K562 (cell line): ENCODE measurements around the gene ABCF2. TPM values are rescaled to one million over a fixed set of nuclear protein-coding genes. Genes with fewer than 3 reads are reported as not detected.
A peak's percentile ranks its signal among the peaks of the same experiment; 100 is the strongest.

Experiments
- BMI1 ChIP-seq: fragments of 150-350 bp; IDR thresholded peaks from 2 replicates; pipeline ENCODE4 v1.6.1; 2014; ENCODE audit warnings: low read length
- BRD4 ChIP-seq: fragments of 200-600 bp; sonication (generic); IDR thresholded peaks from 2 replicates; pipeline ENCODE4 v1.6.1; 2017; ENCODE audit warnings: inconsistent platforms
- CBFB ChIP-seq: sonication (generic); formaldehyde crosslinking; IDR thresholded peaks from 2 replicates; pipeline ENCODE4 v1.4.0; 2020; ENCODE audit warnings: mild to moderate bottlenecking, missing genetic modification reagents
- CREB1 ChIP-seq, 2 experiments: sonication (generic) in 1 of 2; formaldehyde crosslinking in 1 of 2; IDR thresholded peaks; 2 replicates each; pipeline versions ENCODE4 v1.6.1 to v1.8.0; 2012 to 2022; ENCODE audit warnings: inconsistent platforms in 1 of 2, mild to moderate bottlenecking in 1 of 2, missing genetic modification reagents in 1 of 2, moderate library complexity in 1 of 2
- ELF2 ChIP-seq: fragments of 250-450 bp; sonication (Bioruptor Pico); IDR thresholded peaks from 2 replicates; pipeline ENCODE4 v1.5.0; 2021; ENCODE audit warnings: mild to moderate bottlenecking
- EP300 ChIP-seq: IDR thresholded peaks from 2 replicates; pipeline ENCODE4 v1.6.1; 2012; ENCODE audit warnings: low read length, improper control_type of control experiment
- FOSL1 ChIP-seq: fragments of 200-800 bp; sonication (Bioruptor generic); conservative IDR thresholded peaks from 2 replicates; pipeline ENCODE4 v1.6.1; 2016; ENCODE audit warnings: missing genetic modification characterization, missing compliant biosample characterization
- GATAD2A ChIP-seq: fragments of 450-650 bp; IDR thresholded peaks from 2 replicates; pipeline ENCODE4 v1.6.1; 2017
- HNRNPL ChIP-seq: fragments of 200-400 bp; formaldehyde crosslinking; IDR thresholded peaks from 2 replicates; pipeline ENCODE4 v1.6.1; 2017; ENCODE audit warnings: low read depth, mild to moderate bottlenecking, low read length
- KLF13 ChIP-seq: fragments of 450-650 bp; IDR thresholded peaks from 2 replicates; pipeline ENCODE4 v1.6.1; 2016; ENCODE audit warnings: missing genetic modification characterization, low read depth, mild to moderate bottlenecking, missing compliant biosample characterization, moderate library complexity, borderline replicate concordance
- MBD2 ChIP-seq: sonication (generic); IDR thresholded peaks from 2 replicates; pipeline ENCODE4 v1.6.1; 2016; ENCODE audit warnings: low read depth, borderline replicate concordance
- NCOR1 ChIP-seq: fragments of 450-650 bp; IDR thresholded peaks from 2 replicates; pipeline ENCODE4 v1.6.1; 2016; ENCODE audit warnings: mild to moderate bottlenecking, moderate library complexity
- NR4A1 ChIP-seq, 2 experiments: fragments of 250-450 bp in 1 of 2; fragments of 450-650 bp in 1 of 2; sonication (Bioruptor Pico) in 1 of 2; IDR thresholded peaks; 2 replicates each; pipeline versions ENCODE4 v1.4.0 to v1.6.1; 2016 to 2020; ENCODE audit warnings: mild to moderate bottlenecking in 2 of 2, missing compliant biosample characterization in 1 of 2, missing genetic modification characterization in 1 of 2, moderate library complexity in 1 of 2
- PCBP1 ChIP-seq: fragments of 200-400 bp; formaldehyde crosslinking; IDR thresholded peaks from 2 replicates; pipeline ENCODE4 v1.6.1; 2018; ENCODE audit warnings: mild to moderate bottlenecking, low read depth, low read length; ENCODE audit not compliant: poor library complexity, severe bottlenecking
- SAFB ChIP-seq: fragments of 200-400 bp; formaldehyde crosslinking; IDR thresholded peaks from 2 replicates; pipeline ENCODE4 v1.6.1; 2017; ENCODE audit warnings: low read depth, low read length, borderline replicate concordance
- SREBF1 ChIP-seq: fragments of 150-350 bp; IDR thresholded peaks from 2 replicates; pipeline ENCODE4 v1.6.1; 2014; ENCODE audit warnings: antibody characterized with exemption, low read depth, low read length, borderline replicate concordance
- SRSF1 ChIP-seq: fragments of 200-400 bp; formaldehyde crosslinking; IDR thresholded peaks from 2 replicates; pipeline ENCODE4 v1.6.1; 2017; ENCODE audit warnings: mild to moderate bottlenecking, low read depth, low read length, moderate library complexity
- TEAD1 ChIP-seq, 2 experiments: fragments of 450-650 bp in 1 of 2; sonication (generic) in 1 of 2; formaldehyde crosslinking; IDR thresholded peaks; 2 replicates each; pipeline versions ENCODE4 v1.4.0 to v1.8.0; 2020 to 2022; ENCODE audit warnings: mild to moderate bottlenecking in 2 of 2, missing genetic modification reagents in 1 of 2
- YY1 ChIP-seq, 3 experiments: IDR thresholded peaks; 2 replicates each; pipeline ENCODE4 v1.6.1; 2011; ENCODE audit warnings: low read length in 2 of 3, mild to moderate bottlenecking in 2 of 3, moderate library complexity in 2 of 3, borderline replicate concordance in 1 of 3, control low read depth in 1 of 3, low read depth in 1 of 3; ENCODE audit not compliant: insufficient read depth in 3 of 3, insufficient replicate concordance in 2 of 3, control insufficient read depth in 1 of 3, insufficient read length in 1 of 3; ENCODE audit errors: extremely low read depth in 1 of 3
- ZKSCAN3 ChIP-seq: fragments of 250-450 bp; sonication (Bioruptor Pico); IDR thresholded peaks from 2 replicates; pipeline ENCODE4 v1.4.0; 2020
- ZNF121 ChIP-seq: sonication (generic); formaldehyde crosslinking; conservative IDR thresholded peaks from 2 replicates; pipeline ENCODE4 v1.8.0; 2022; ENCODE audit warnings: missing genetic modification reagents
- ZNF140 ChIP-seq: fragments of 250-450 bp; sonication (Bioruptor Pico); IDR thresholded peaks from 2 replicates; pipeline ENCODE4 v1.8.0; 2021; ENCODE audit warnings: moderate library complexity, mild to moderate bottlenecking, inconsistent platforms
- ZNF584 ChIP-seq: fragments of 200-800 bp; sonication (Bioruptor generic); IDR thresholded peaks from 2 replicates; pipeline ENCODE4 v1.6.1; 2016; ENCODE audit warnings: low read depth, mild to moderate bottlenecking, missing genetic modification characterization, missing compliant biosample characterization
- ZNF77 ChIP-seq: fragments of 250-450 bp; sonication (Bioruptor Pico); IDR thresholded peaks from 2 replicates; pipeline ENCODE4 v1.5.0; 2020
- ZNF780A ChIP-seq: fragments of 250-450 bp; sonication (Bioruptor Pico); IDR thresholded peaks from 2 replicates; pipeline ENCODE4 v1.5.0; 2021; ENCODE audit warnings: mild to moderate bottlenecking
- polyA plus RNA-seq, 8 experiments: library from polyadenylated mRNA; depleted of rRNA in 4 of 8; stranded (reverse) in 5 of 8; unstranded in 3 of 8; fragments of >200 nt; fragmentation: Nextera tagmentation in 2 of 8; fragmentation: Illumina TruSeq in 1 of 8; extraction: Ambion mirVana in 2 of 8; extraction: Trizol in 1 of 8; gene quantifications; 2 replicates each; pipeline versions ENCODE4 v1.2.1 to v1.2.3, GENCODE V29; 2011 to 2014; ENCODE audit warnings: inconsistent platforms in 1 of 8, missing spikeins in 1 of 8
- total RNA-seq, 7 experiments: library from RNA; depleted of rRNA in 6 of 7; stranded (reverse); fragments of >200 nt in 6 of 7; fragmentation: Illumina TruSeq in 2 of 7; extraction: Trizol in 2 of 7; gene quantifications; 2 replicates each; pipeline versions ENCODE4 v1.2.1 to v1.2.3, GENCODE V29; 2011 to 2021; ENCODE audit warnings: low replicate concordance in 1 of 7
- TF ChIP-seq, protein P1 (sequence below): fragments of 450-650 bp; formaldehyde crosslinking; IDR thresholded peaks from 2 replicates; pipeline ENCODE4 v1.4.0; 2020; ENCODE audit warnings: mild to moderate bottlenecking, moderate library complexity
- TF ChIP-seq, protein P2 (sequence below): fragments of 450-650 bp; IDR thresholded peaks from 2 replicates; pipeline ENCODE4 v1.6.1; 2016; ENCODE audit warnings: missing biosample characterization, missing genetic modification characterization

The ABCF2 gene
- total and polyA plus RNA-seq, 9 of the 15 experiments (the other 6 are each of a cell fraction or from before 2014, with no cell fraction given) = 62.1 to 224 (median 113) TPM

DNA sequence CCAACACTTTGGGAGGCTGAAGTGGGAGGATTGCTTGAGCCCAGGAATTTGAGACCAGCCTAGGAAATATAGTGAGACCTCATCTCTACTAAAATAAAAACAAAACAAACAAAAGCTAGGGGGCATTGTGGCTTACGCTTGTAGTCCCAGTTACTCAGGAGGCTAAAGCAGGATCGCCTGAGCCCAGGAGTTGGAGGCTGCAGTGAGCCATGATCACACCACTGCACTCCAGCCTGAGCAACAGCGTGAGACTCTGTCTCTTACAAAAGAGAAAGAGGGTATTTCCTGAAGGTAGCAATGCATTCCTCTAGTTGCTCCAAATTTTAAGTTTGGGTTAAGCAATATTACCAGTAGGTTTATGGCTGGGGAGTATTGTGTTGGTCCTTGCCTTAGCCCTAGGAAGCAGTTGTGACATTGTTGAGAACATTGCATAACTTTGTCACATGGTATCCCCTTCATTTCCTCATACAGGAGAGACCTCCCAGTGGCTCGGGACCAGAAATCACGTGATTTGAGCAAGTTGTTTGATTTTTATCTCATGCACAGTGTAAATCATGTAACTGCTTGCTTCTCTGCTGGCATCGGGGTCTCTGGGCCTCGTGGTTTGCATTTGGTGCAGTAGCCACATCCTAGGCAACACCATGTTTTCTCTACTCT is 44.8 kb upstream of the ABCF2 start (continued):
- TF ChIP-seq TEAD1 (CRISPR knock-in tag; IDR thresholded peaks at IDR 0.05) (0 out of 4 replicates have a peak, but pooled peaks of 1 of the 2 experiments have one; percentile 6), YY1 (IDR thresholded peaks at IDR 0.05; ENCODE audit: borderline replicate concordance in 1 of 3, control insufficient read depth in 1 of 3, extremely low read depth in 1 of 3, insufficient read depth in 3 of 3, insufficient read length in 1 of 3, insufficient replicate concordance in 2 of 3, low read depth in 1 of 3, low read length in 2 of 3) (no peak), BMI1 (no peak), CREB1 (IDR thresholded peaks at IDR 0.05) (no peak), CREB1 (CRISPR knock-in tag; IDR thresholded peaks at IDR 0.05) (0 out of 2 replicates have a peak, but pooled peaks have one; percentile 18), ZNF77 (CRISPR knock-in tag) (no peak), SREBF1 (no peak), ZNF584 (CRISPR knock-in tag) (no peak), ZKSCAN3 (CRISPR knock-in tag) (no peak), KLF13 (no peak), BRD4 (no peak), EP300 (peak; percentile 6; the same call in 1 of the 2 replicates), GATAD2A (no peak), MBD2 (no peak), SRSF1 (no peak), NR4A1 (CRISPR knock-in tag; IDR thresholded peaks at IDR 0.05) (no peak), NR4A1 (tag; IDR thresholded peaks at IDR 0.05) (0 out of 2 replicates have a peak, but pooled peaks have one; percentile 7), SAFB (no peak), ZNF780A (CRISPR knock-in tag) (no peak), CBFB (no peak), ZNF140 (CRISPR knock-in tag) (no peak), HNRNPL (no peak), NCOR1 (no peak), ELF2 (peak; percentile 58; the same call in 1 of the 2 replicates), ZNF121 (no peak), FOSL1 (tag) (0 out of 2 replicates have a peak, but pooled peaks have one; percentile 18), PCBP1 (no peak)
- TF ChIP-seq, protein P1, sequence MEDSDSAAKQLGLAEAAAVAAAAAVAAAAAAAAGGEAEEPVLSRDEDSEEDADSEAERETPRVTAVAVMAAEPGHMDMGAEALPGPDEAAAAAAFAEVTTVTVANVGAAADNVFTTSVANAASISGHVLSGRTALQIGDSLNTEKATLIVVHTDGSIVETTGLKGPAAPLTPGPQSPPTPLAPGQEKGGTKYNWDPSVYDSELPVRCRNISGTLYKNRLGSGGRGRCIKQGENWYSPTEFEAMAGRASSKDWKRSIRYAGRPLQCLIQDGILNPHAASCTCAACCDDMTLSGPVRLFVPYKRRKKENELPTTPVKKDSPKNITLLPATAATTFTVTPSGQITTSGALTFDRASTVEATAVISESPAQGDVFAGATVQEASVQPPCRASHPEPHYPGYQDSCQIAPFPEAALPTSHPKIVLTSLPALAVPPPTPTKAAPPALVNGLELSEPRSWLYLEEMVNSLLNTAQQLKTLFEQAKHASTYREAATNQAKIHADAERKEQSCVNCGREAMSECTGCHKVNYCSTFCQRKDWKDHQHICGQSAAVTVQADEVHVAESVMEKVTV (CRISPR knock-in tag) = no peak
- TF ChIP-seq, protein P2, sequence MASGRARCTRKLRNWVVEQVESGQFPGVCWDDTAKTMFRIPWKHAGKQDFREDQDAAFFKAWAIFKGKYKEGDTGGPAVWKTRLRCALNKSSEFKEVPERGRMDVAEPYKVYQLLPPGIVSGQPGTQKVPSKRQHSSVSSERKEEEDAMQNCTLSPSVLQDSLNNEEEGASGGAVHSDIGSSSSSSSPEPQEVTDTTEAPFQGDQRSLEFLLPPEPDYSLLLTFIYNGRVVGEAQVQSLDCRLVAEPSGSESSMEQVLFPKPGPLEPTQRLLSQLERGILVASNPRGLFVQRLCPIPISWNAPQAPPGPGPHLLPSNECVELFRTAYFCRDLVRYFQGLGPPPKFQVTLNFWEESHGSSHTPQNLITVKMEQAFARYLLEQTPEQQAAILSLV (tag) = 0 out of 2 replicates have a peak, but pooled peaks have one; percentile 44
